Measurements from ENCODE around the gene TALDO1.
"Not testable (repeated sequence)": the region's sequence is repeated elsewhere in the genome, so short reads cannot be mapped to it uniquely, and the experiment has no call there.

Gene TALDO1

DNA sequence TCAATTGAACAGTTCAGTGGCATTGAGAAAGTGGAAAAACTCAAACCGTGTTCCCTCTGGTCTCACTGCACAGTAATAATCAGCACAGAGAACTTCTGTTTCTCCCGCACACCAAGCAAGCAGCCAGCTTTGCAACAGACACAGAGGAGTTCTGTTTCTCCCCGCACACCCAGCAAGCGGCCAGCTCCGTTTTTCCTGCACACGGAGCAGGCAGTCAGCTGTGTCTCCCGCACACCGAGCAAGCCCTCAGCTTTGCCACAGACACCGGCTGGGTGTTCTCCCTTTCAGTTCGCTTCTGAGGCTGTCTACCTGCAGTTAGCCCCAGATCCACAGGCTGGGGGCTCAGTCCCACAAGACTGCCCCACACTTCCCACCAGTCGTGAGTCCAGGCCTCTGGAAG, 9.9 kb upstream of the TALDO1 start:
- H3K27me3 ChIP-seq (ENCODE audit: control insufficient read depth in 1 of 2, insufficient read depth in 2 of 2, low read length in 2 of 2): no peaks in the 10 kb centered on the region
- H3K27ac ChIP-seq (ENCODE audit: low read depth, low read length): no peak overlapping the region
- no peak overlapping the region for H3K9ac ChIP-seq (ENCODE audit: low read depth in 1 of 2, low read length in 2 of 2)
- no peaks in the 10 kb centered on the region for H3K9me3 ChIP-seq (ENCODE audit: control insufficient read depth in 1 of 2, low read length in 2 of 2)
- H3K36me3 ChIP-seq (ENCODE audit: control insufficient read depth in 1 of 2, insufficient read depth in 2 of 2, low read length in 2 of 2): no peaks in the 10 kb centered on the region
- H3K4me1 ChIP-seq (ENCODE audit: control insufficient read depth in 1 of 2, insufficient read depth in 2 of 2, low read length in 2 of 2): peaks cover 0 to 3% of the 10 kb centered on the region in 2 donors
- no peak overlapping the region for H3K4me3 ChIP-seq (ENCODE audit: low read depth in 1 of 2, low read length in 2 of 2)

DNA sequence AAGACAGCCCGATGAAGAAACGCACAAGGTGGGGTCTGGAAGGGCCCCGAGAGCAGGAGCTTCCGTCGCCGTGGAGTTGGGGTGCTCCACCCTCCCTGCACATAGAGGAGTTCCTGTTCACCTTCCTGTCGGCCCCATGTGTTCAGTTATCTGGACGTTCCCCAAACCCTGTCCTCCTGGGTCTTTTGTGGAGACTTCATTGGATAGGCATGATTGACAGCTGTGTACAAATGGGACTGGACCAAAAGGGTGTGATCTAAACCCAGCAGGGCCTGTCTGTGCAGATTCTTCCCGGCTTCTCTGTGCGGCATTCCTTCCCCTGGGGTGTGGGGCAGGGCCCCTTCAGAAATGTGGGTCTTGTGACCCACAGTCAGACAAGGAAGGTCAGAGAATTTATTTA, 9.4 kb upstream of the TALDO1 start:
- H3K4me3 ChIP-seq (ENCODE audit: low read depth in 1 of 2, low read length in 2 of 2); H3K9ac ChIP-seq (ENCODE audit: low read depth in 1 of 2, low read length in 2 of 2); H3K4me1 ChIP-seq (ENCODE audit: control insufficient read depth in 1 of 2, insufficient read depth in 2 of 2, low read length in 2 of 2); H3K27ac ChIP-seq (ENCODE audit: low read depth, low read length); H3K36me3 ChIP-seq (ENCODE audit: control insufficient read depth in 1 of 2, insufficient read depth in 2 of 2, low read length in 2 of 2); H3K27me3 ChIP-seq (ENCODE audit: control insufficient read depth in 1 of 2, insufficient read depth in 2 of 2, low read length in 2 of 2); H3K9me3 ChIP-seq (ENCODE audit: control insufficient read depth in 1 of 2, low read length in 2 of 2): not testable (repeated sequence)

DNA sequence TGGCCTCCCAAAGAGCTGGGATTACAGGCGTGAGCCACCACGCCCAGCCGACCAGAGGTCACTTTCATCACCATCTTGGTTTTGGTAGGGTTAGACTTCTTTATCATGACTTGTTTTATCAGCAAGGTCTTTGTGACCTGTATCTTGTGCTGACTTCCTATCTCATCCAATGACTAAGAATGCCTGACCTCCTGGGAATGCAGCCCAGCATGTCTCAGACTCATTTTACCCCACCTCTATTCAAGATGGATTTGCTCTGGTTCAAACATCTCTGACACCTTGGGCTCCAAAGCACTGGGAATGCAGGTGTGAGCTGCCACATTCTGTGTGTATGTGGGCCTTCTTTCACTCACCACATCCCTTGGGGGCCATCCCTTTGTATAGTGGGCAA, 5.1 kb upstream of the TALDO1 start:
- no peak overlapping the region for H3K9ac ChIP-seq (ENCODE audit: low read depth in 1 of 2, low read length in 2 of 2)
- H3K4me3 ChIP-seq (ENCODE audit: low read depth in 1 of 2, low read length in 2 of 2): no peak overlapping the region
- H3K9me3 ChIP-seq (ENCODE audit: control insufficient read depth in 1 of 2, low read length in 2 of 2): no peaks in the 10 kb centered on the region
- H3K27me3 ChIP-seq (ENCODE audit: control insufficient read depth in 1 of 2, insufficient read depth in 2 of 2, low read length in 2 of 2): no peaks in the 10 kb centered on the region
- H3K36me3 ChIP-seq (ENCODE audit: control insufficient read depth in 1 of 2, insufficient read depth in 2 of 2, low read length in 2 of 2): no peaks in the 10 kb centered on the region
- H3K4me1 ChIP-seq (ENCODE audit: control insufficient read depth in 1 of 2, insufficient read depth in 2 of 2, low read length in 2 of 2): peaks cover 5 to 6% of the 10 kb centered on the region in 2 donors
- H3K27ac ChIP-seq (ENCODE audit: low read depth, low read length): no peak overlapping the region

DNA sequence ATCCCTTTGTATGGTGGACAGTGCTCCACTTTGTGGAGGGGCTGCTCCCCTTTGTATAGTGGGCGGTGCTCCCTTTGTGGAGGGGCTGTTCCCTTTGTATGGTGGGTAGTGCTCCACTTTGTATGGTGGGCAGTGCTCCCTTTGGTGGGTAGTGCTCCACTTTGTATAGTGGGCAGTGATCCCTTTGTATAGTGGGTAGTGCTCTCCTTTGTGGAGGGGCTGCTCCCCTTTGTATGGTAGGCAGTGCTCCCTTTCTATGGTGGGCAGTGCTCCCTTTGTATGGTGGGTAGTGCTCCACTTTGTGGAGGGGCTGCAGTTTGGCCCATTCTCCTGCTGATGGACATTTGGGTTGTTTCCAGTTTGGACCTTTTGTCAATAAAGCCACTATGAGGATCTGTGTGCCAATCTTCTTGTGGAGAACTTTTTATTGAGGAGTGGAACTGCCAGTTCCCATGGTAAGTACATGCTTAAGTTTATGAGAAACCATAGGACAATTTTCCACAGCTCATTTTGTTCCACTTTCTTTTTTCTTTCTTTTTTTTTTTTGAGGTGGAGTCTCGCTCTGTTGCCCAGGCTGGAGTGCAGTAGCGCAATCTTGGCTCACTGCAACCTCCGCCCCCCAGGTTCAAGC, 4.6 kb upstream of the TALDO1 start:
- Histone ChIP-seq H3K27ac (ENCODE audit: low read depth, low read length) (no peak overlapping the region), H3K9me3 (ENCODE audit: control insufficient read depth in 1 of 2, low read length in 2 of 2) (no peaks in the 10 kb centered on the region), H3K27me3 (ENCODE audit: control insufficient read depth in 1 of 2, insufficient read depth in 2 of 2, low read length in 2 of 2) (no peaks in the 10 kb centered on the region), H3K9ac (ENCODE audit: low read depth in 1 of 2, low read length in 2 of 2) (no peak overlapping the region), H3K4me3 (ENCODE audit: low read depth in 1 of 2, low read length in 2 of 2) (no peak overlapping the region), H3K4me1 (ENCODE audit: control insufficient read depth in 1 of 2, insufficient read depth in 2 of 2, low read length in 2 of 2) (peaks cover 5 to 6% of the 10 kb centered on the region in 2 donors), H3K36me3 (ENCODE audit: control insufficient read depth in 1 of 2, insufficient read depth in 2 of 2, low read length in 2 of 2) (no peaks in the 10 kb centered on the region)

DNA sequence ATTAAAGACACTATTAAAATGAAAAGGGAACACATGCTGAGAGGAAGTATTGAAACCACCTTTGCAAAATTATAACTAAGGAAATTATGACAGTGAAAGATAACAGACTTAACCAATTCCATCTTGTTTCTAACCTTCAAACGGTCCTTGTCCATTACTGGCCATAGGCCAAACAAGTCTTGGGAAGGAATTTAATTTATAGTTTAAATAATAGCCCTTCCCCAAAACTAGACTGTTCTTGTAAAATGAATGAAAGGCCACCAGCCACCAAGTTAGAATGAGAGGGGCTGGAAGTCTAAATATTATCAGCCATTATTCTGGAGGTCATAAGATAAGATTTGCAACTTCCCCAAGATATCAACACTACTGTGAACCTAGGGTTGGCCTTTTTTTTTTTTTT, 1.8 kb upstream of the TALDO1 start:
- no peak overlapping the region for H3K27ac ChIP-seq (ENCODE audit: low read depth, low read length)
- H3K27me3 ChIP-seq (ENCODE audit: control insufficient read depth in 1 of 2, insufficient read depth in 2 of 2, low read length in 2 of 2): no peaks in the 10 kb centered on the region
- H3K9me3 ChIP-seq (ENCODE audit: control insufficient read depth in 1 of 2, low read length in 2 of 2): no peaks in the 10 kb centered on the region
- no peak overlapping the region for H3K9ac ChIP-seq (ENCODE audit: low read depth in 1 of 2, low read length in 2 of 2)
- peaks cover 22 to 27% of the 10 kb centered on the region in 2 donors for H3K4me1 ChIP-seq (ENCODE audit: control insufficient read depth in 1 of 2, insufficient read depth in 2 of 2, low read length in 2 of 2)
- H3K36me3 ChIP-seq (ENCODE audit: control insufficient read depth in 1 of 2, insufficient read depth in 2 of 2, low read length in 2 of 2): no peaks in the 10 kb centered on the region
- no peak overlapping the region for H3K4me3 ChIP-seq (ENCODE audit: low read depth in 1 of 2, low read length in 2 of 2)

DNA sequence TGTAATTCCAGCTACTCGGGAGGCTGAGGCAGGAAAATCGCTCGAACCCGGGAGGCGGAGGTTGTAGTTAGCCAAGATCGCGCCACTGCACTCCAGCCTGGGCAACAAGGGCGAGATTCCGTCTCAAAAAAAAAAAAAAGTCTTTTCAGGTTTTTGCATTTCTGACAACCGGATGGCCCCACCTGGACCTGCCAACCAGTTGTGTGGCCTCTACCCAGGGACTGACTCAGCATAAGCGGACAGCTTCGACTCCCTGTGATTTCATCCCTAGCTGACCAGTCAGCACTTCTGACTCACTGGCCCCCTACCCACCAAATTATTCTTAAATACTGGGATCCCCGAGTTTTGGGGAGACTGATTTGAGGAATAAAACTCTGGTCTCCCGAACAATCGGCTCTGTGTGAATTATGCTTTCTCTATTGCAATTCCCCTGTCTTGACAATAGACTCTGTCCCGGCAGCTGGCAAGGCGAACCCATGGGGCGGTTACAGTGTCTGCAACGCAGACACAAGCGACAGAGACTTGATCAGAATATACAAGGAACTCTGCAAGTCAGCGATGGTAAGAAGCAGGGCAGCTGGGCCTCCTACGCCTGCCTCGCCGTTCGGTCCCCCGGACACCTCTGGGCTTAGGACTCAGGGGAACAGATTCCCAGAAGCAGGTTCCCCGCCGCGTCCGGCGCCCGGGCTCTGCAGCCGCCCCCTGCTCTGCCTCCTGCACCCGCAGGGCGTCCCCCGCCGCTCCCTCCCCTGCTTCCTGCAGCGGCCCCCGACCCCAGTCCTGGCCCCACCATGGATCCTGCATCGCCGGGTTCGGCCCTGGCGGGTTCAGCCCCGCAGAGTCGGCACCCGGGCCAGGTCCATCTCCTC, 741 bp upstream of the TALDO1 start:
- Histone ChIP-seq H3K36me3 (ENCODE audit: control insufficient read depth in 1 of 2, insufficient read depth in 2 of 2, low read length in 2 of 2) (no peaks in the 10 kb centered on the region), H3K9ac (ENCODE audit: low read depth in 1 of 2, low read length in 2 of 2) (peak overlapping the region; percentile 54 to 73), H3K4me3 (ENCODE audit: low read depth in 1 of 2, low read length in 2 of 2) (peak overlapping the region; percentile 82 to 83), H3K27ac (ENCODE audit: low read depth, low read length) (no peak overlapping the region), H3K27me3 (ENCODE audit: control insufficient read depth in 1 of 2, insufficient read depth in 2 of 2, low read length in 2 of 2) (no peaks in the 10 kb centered on the region), H3K9me3 (ENCODE audit: control insufficient read depth in 1 of 2, low read length in 2 of 2) (no peaks in the 10 kb centered on the region), H3K4me1 (ENCODE audit: control insufficient read depth in 1 of 2, insufficient read depth in 2 of 2, low read length in 2 of 2) (peaks cover 22 to 27% of the 10 kb centered on the region in 2 donors)

DNA sequence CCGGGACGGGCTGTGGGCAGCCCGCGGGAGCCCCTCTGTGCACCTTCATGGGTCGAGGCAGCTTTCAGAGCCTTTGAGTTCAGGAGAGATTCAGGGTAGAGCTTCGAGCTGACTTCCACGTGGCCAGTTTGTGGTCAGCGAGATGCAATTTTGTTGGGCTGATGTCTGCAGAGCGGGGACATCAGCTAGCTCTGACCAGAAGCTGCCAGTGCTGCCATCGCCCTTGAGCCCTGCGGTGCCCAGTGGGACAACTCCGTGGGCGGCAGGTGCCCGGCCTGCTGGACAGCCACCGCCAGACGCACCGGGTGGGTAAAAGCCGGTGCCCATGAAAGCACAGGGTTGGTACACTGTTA, 719 bp downstream of the TALDO1 start:
- Histone ChIP-seq H3K27me3 (ENCODE audit: control insufficient read depth in 1 of 2, insufficient read depth in 2 of 2, low read length in 2 of 2) (no peaks in the 10 kb centered on the region), H3K27ac (ENCODE audit: low read depth, low read length) (peak overlapping the region; percentile 50), H3K9ac (ENCODE audit: low read depth in 1 of 2, low read length in 2 of 2) (peak overlapping the region; percentile 73 to 86), H3K4me3 (ENCODE audit: low read depth in 1 of 2, low read length in 2 of 2) (peak overlapping the region; percentile 82 to 83), H3K36me3 (ENCODE audit: control insufficient read depth in 1 of 2, insufficient read depth in 2 of 2, low read length in 2 of 2) (peaks cover 0 to 3% of the 10 kb centered on the region in 2 donors), H3K4me1 (ENCODE audit: control insufficient read depth in 1 of 2, insufficient read depth in 2 of 2, low read length in 2 of 2) (peaks cover 16 to 27% of the 10 kb centered on the region in 2 donors), H3K9me3 (ENCODE audit: control insufficient read depth in 1 of 2, low read length in 2 of 2) (no peaks in the 10 kb centered on the region)

DNA sequence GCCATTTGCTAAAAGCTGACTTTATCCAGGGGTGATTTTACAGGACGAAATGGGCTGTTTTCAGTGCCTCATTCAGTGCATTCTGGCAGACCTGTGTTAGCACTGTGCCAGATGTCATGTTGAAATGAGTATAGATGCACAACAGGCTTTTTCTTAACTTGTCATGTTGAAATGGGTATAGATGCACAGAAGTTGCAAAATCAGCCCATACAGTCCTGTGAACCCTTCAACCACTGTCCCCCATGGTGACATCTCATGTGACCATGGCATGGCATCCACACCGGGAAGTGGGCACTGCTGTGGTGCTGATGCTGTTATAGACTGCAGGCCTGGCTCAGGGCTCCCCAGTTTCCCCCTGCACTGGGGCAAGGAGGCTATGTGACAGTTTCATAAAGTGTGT, 2.5 kb downstream of the TALDO1 start:
- Histone ChIP-seq H3K4me1 (ENCODE audit: control insufficient read depth in 1 of 2, insufficient read depth in 2 of 2, low read length in 2 of 2) (peaks cover 16 to 27% of the 10 kb centered on the region in 2 donors), H3K9ac (ENCODE audit: low read depth in 1 of 2, low read length in 2 of 2) (no peak overlapping the region), H3K36me3 (ENCODE audit: control insufficient read depth in 1 of 2, insufficient read depth in 2 of 2, low read length in 2 of 2) (peaks cover 0 to 3% of the 10 kb centered on the region in 2 donors), H3K27me3 (ENCODE audit: control insufficient read depth in 1 of 2, insufficient read depth in 2 of 2, low read length in 2 of 2) (no peaks in the 10 kb centered on the region), H3K27ac (ENCODE audit: low read depth, low read length) (no peak overlapping the region), H3K9me3 (ENCODE audit: control insufficient read depth in 1 of 2, low read length in 2 of 2) (no peaks in the 10 kb centered on the region), H3K4me3 (ENCODE audit: low read depth in 1 of 2, low read length in 2 of 2) (no peak overlapping the region)

DNA sequence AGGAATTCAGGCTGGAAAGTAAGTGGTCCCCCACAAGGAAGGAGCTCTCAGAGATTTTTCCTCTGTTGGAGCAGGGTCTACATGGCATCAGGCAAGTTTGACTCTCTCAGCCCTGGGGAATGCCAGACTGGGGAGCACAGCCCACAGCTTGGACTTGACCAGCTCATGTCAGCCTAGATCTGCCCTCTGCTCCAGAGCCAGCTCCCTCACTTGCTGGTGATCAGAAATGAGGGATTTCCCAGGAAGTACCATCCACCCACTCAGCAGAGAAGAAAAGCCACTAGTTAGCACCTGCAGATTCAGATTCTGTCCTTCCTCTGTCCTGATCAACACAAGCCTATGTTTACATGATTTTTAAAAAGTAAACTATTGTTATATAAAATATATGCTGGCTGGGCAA, 13.0 kb downstream of the TALDO1 start:
- no peak overlapping the region for H3K27ac ChIP-seq (ENCODE audit: low read depth, low read length)
- peaks cover 12 to 16% of the 10 kb centered on the region in 2 donors for H3K4me1 ChIP-seq (ENCODE audit: control insufficient read depth in 1 of 2, insufficient read depth in 2 of 2, low read length in 2 of 2)
- H3K27me3 ChIP-seq (ENCODE audit: control insufficient read depth in 1 of 2, insufficient read depth in 2 of 2, low read length in 2 of 2): no peaks in the 10 kb centered on the region
- H3K36me3 ChIP-seq (ENCODE audit: control insufficient read depth in 1 of 2, insufficient read depth in 2 of 2, low read length in 2 of 2): peaks cover 23 to 84% of the 10 kb centered on the region in 2 donors
- no peak overlapping the region for H3K9ac ChIP-seq (ENCODE audit: low read depth in 1 of 2, low read length in 2 of 2)
- no peak overlapping the region for H3K4me3 ChIP-seq (ENCODE audit: low read depth in 1 of 2, low read length in 2 of 2)
- no peaks in the 10 kb centered on the region for H3K9me3 ChIP-seq (ENCODE audit: control insufficient read depth in 1 of 2, low read length in 2 of 2)

DNA sequence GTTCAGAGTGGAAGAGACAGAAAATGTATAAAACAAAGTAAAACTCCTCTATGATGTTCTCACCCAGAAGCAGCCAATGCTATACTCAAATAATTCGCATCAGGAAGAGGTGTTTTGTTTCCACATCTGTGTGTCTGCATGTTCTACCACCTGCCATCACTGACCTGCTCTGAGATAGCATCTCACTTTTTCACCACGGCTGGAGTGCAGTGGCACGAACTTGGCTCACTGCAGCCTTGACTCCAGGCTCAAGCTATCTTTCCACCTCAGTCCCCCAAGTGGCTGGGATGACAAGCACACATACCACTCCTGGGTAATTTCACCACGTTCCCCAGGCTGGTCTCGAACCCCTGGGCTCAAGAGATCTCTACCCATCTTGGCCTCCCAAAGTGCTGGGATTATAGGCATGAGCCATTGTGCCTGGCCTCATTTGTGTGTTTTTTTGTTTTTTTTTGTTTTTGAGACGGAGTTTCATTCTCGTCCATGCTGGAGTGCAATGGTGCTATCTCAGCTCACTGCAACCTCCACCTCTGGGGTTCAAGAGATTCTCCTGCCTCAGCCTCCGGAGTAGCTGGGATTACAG, 14.4 kb downstream of the TALDO1 start:
- peaks cover 23 to 83% of the 10 kb centered on the region in 2 donors for H3K36me3 ChIP-seq (ENCODE audit: control insufficient read depth in 1 of 2, insufficient read depth in 2 of 2, low read length in 2 of 2)
- no peaks in the 10 kb centered on the region for H3K9me3 ChIP-seq (ENCODE audit: control insufficient read depth in 1 of 2, low read length in 2 of 2)
- no peak overlapping the region for H3K27ac ChIP-seq (ENCODE audit: low read depth, low read length)
- no peak overlapping the region for H3K4me3 ChIP-seq (ENCODE audit: low read depth in 1 of 2, low read length in 2 of 2)
- H3K9ac ChIP-seq (ENCODE audit: low read depth in 1 of 2, low read length in 2 of 2): no peak overlapping the region
- no peaks in the 10 kb centered on the region for H3K27me3 ChIP-seq (ENCODE audit: control insufficient read depth in 1 of 2, insufficient read depth in 2 of 2, low read length in 2 of 2)
- H3K4me1 ChIP-seq (ENCODE audit: control insufficient read depth in 1 of 2, insufficient read depth in 2 of 2, low read length in 2 of 2): peaks cover 12 to 16% of the 10 kb centered on the region in 2 donors

All from duodenal mucosa (tissue), 2 donors.